PC-9 (cell line): Measurements from ENCODE around the gene PTPRD.

Source experiments
- EZH2 ChIP-seq: fragments of 200-600 bp; sonication (generic); IDR thresholded peaks from 2 replicates; pipeline ENCODE4 v1.8.0; 2017; ENCODE audit warnings: antibody characterized with exemption, low read depth
- TF ChIP-seq, protein P1 (sequence below): fragments of 200-600 bp; sonication (generic); conservative IDR thresholded peaks from 2 replicates; pipeline ENCODE4 v1.6.1; 2017; ENCODE audit warnings: mixed run types, antibody characterized with exemption, mild to moderate bottlenecking, moderate library complexity

DNA sequence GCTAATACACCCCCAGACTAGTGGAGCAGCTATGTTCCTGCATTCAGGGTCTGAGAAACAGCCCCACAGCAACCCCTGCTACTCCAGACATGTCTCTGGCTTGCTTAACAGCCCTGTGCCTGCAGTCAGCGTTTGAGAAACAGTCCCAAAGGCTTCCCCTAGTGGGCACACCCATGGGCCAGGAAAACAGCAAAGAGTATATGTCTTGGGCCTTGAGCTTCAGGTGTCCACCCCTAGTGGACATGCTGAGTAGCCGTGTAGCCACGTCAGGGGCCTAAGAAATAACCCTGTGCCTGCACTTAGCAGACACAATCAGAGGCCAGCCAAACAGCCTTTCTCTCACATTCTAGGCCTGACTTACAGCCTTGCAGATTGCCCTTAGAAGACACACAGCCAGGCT, 698.6 kb downstream of the PTPRD start:
- TF ChIP-seq, protein P1, sequence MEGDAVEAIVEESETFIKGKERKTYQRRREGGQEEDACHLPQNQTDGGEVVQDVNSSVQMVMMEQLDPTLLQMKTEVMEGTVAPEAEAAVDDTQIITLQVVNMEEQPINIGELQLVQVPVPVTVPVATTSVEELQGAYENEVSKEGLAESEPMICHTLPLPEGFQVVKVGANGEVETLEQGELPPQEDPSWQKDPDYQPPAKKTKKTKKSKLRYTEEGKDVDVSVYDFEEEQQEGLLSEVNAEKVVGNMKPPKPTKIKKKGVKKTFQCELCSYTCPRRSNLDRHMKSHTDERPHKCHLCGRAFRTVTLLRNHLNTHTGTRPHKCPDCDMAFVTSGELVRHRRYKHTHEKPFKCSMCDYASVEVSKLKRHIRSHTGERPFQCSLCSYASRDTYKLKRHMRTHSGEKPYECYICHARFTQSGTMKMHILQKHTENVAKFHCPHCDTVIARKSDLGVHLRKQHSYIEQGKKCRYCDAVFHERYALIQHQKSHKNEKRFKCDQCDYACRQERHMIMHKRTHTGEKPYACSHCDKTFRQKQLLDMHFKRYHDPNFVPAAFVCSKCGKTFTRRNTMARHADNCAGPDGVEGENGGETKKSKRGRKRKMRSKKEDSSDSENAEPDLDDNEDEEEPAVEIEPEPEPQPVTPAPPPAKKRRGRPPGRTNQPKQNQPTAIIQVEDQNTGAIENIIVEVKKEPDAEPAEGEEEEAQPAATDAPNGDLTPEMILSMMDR: no peak
- no peak for TF ChIP-seq EZH2
